Skin epidermis (tissue), 12 donors: ENCODE measurements around the gene NTN1.

Source experiments
- H3K27ac ChIP-seq, 21 experiments: fragments of 200-600 bp; sonication (generic) in 11 of 21; one replicate each; pipeline ENCODE4 v1.5.0; 2020; ENCODE audit warnings: mild to moderate bottlenecking in 3 of 21, inconsistent platforms in 2 of 21, moderate library complexity in 2 of 21
- H3K4me3 ChIP-seq, 7 experiments: fragments of 200-600 bp; sonication (generic) in 2 of 7; one replicate each; pipeline ENCODE4 v1.5.0; 2020; ENCODE audit warnings: inconsistent platforms in 2 of 7, mild to moderate bottlenecking in 2 of 7, moderate library complexity in 1 of 7

The NTN1 gene

DNA sequence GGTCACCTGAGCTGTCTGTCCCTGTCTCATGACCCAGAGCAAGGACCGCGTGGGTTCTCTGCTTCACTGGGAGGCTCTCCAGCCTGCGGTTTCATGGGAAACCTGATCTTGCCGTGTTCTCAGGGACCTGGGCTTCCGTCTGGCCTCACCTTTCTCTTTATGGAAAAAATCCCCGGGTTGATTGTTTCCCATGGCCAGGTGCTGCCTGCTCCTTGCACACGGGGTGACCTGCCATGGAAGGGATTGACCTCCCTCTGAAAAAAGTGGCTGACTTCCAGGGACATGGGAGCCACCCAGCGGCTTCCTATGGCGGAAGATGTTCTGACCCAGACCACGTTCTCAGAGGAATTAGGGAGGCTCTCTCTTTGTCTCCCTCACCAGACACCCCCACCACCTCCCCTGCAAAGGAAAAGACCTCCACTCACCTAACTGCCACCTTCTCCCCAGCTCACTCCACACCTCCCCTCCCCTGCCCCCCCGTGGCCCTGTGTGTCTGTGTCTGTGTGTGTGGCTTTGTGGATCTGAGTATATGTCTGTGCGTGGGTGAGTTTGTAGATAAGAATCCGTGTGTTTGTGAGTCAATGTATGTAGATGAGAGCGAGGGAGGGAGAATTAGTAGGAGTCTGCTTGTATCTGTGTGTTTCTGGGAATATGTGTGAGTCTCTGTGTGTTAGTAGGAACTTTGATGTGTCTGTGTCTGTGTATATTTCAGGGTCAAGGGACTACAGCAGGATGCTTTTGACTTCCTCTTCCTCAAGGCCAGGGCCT lies 154.6 kb downstream of the NTN1 start:
- Histone ChIP-seq H3K4me3 (no peak overlapping the region), H3K27ac (no peak overlapping the region)

GRCh38 chr17:9177212-9177611 lies 155.9 kb downstream of the NTN1 start:
- Histone ChIP-seq H3K4me3 (no peak overlapping the region), H3K27ac (no peak overlapping the region)

GRCh38 chr17:9178319-9178718 lies 157.0 kb downstream of the NTN1 start:
- H3K4me3 ChIP-seq = no peak overlapping the region
- H3K27ac ChIP-seq = no peak overlapping the region

DNA sequence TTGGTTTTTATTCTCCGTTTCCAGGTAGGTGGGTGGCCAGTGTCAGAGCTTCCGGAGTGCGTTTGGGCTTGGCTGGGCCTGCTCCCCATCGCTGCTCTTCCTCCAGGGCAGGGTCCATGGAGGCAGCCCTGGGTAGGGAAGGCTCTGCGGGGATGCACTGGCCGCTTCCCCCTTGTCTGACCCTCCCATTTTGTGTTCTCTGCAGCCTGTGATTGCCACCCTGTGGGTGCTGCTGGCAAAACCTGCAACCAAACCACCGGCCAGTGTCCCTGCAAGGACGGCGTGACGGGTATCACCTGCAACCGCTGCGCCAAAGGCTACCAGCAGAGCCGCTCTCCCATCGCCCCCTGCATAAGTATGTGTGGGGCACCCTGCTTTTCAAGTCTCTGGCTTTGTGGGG lies 158.3 kb downstream of the NTN1 start:
- Histone ChIP-seq H3K4me3 (no peak overlapping the region), H3K27ac (no peak overlapping the region)

DNA sequence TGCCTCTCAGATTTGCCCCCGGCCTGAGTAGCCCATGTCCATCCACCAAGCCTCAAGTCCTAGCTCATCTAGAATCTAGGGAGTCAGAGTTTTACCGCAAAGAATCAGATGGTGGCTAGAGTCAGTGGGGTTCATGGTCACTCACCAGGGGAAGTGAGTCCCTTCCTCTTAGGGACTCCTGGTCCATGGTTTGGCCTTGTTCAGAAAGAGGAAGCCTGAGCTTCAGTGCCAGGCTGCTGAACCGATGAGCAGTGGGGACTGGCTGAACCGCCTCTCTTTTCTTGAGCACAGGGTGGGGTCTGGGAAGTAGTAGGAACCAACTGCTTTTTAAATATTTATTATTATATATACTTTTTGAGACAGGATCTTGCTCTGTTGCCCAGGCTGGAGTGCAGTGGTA lies 160.3 kb downstream of the NTN1 start:
- Histone ChIP-seq H3K27ac (no peak overlapping the region), H3K4me3 (no peak overlapping the region)

DNA sequence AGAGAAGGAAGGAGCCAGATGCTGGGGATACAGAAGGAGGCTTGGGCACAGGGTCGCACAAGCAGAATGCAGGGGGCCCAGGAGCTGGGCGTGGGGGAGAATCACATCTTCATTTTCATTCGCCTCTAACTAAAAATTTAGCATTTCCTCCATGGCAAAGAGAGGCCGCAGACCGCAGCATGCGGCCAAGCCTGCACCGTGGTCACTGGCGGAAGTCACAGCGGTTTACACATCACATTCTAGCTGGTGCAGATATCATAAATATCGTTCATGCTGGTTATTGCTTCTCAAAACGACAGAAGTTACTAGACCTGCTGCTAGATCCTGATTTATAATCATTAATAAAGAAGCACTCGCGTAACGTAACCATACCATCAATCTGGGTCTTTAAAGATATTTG lies 162.0 kb downstream of the NTN1 start:
- Histone ChIP-seq H3K27ac (no peak overlapping the region), H3K4me3 (no peak overlapping the region)

- Histone ChIP-seq H3K27ac (peak overlapping the region in 1 of 21 experiments; percentile 69), H3K4me3 (no peak overlapping the region)
Observed at GRCh38 chr17:9185142-9185541, 163.8 kb downstream of the NTN1 start.

GRCh38 chr17:9185688-9186284 lies 164.5 kb downstream of the NTN1 start:
- no peak overlapping the region for H3K4me3 ChIP-seq
- peak overlapping the region in 1 of 21 experiments; percentile 17 for H3K27ac ChIP-seq

DNA sequence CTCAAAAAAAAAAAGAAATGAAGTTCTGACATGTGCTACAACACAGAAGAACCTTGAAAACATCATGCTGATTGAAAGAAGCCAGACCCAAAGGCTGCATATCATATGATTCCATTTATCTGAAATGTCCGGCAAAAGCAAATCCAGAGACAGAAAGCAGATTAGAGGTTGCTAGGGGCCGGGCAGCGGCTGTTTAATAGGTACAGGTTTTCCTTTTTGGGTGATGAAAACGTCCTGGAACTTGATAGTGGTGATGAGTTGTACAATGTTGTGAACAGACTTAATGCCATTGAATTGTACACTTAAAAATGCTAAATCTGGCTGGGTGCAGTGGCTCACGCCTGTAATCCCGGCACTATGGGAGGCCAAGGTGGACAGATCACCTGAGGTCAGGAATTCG lies 166.5 kb downstream of the NTN1 start:
- no peak overlapping the region for H3K4me3 ChIP-seq

DNA sequence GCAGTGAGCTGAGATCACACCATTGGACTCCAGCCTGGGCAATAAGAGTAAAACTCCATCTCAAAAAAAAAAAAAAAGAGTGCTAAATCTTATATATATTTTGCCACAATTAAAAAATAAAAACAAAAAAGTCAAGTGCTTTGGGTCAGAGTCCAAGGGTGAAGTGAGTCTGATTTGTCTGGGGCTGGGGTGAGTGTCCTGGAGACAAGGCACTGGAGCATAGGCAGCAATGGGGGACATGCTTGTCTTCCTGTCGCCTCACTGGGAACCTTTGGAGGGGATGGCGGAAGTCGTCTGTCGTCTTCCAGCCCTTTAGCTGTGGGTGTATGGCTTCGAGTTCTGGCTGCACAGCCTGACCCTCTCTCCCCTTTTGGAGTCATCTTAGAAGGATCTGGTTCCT lies 167.1 kb downstream of the NTN1 start:
- Histone ChIP-seq H3K4me3 (no peak overlapping the region), H3K27ac (no peak overlapping the region)

More for the DNA sequence above, 166.5 kb downstream of the NTN1 start:
- no peak overlapping the region for H3K27ac ChIP-seq

DNA sequence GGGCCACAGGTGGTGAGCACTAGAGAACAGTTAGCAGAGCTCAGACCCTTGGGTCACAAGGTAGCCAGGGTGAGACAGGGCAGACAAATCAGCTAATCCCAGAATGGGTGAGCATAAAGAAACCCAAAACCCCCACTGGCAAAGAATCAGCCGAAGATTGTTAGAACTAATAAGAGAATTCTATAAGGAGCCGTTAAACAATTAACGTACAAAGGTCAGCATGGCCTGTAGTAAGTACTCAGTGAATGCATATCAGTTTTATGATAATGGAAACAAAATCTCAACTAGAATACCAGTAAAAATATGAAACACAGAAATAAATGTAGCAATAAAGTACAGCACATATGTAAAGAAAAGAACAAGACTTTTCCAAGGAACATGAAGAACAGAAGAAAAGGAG lies 168.6 kb downstream of the NTN1 start:
- Histone ChIP-seq H3K27ac (no peak overlapping the region), H3K4me3 (no peak overlapping the region)

DNA sequence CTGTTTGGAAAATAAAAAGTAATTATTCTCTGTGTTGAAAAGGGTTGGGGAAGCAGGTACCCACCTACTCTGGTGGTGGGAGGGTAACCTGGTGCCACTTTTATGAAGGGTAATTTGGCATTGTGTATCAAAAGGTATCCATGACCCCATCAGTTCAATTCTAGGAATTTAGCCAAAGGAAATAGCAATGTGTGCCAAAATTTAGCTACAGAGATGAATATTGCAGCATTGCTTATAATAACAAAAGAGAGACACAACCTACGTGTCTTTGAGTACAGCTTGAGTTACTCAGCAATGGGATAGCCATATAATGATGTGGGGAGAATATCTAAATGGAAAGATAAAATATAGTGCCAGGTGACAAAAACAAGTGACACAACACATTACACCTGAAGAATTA lies 170.7 kb downstream of the NTN1 start:
- Histone ChIP-seq H3K4me3 (no peak overlapping the region), H3K27ac (no peak overlapping the region)

DNA sequence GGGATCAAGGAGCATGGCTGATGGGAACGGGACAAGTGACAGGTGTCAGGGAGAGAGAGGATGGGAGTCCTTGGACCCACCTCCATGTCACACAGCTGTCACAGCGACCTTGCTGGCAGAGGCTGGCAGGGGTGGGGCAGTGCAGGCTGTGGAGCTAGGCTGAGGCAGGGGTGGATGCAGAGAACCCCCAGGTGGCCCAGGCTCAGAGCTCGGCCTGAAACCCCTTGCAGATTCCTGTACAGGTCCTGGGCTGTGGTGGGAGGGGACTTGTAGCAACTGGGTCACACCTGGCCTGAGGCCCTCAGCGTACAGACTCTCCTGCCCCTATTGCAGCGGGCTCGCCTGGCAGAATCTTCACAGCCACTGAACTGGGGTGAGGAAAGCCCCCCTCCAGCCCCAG lies 174.1 kb downstream of the NTN1 start:
- Histone ChIP-seq H3K4me3 (no peak overlapping the region), H3K27ac (no peak overlapping the region)

- no peak overlapping the region for H3K4me3 ChIP-seq
- no peak overlapping the region for H3K27ac ChIP-seq
Observed at GRCh38 chr17:9195961-9196670, 174.8 kb downstream of the NTN1 start.

- H3K4me3 ChIP-seq = no peak overlapping the region
Observed at GRCh38 chr17:9199571-9200551, 178.6 kb downstream of the NTN1 start.

GRCh38 chr17:9200699-9201359 lies 179.5 kb downstream of the NTN1 start:
- Histone ChIP-seq H3K27ac (no peak overlapping the region), H3K4me3 (no peak overlapping the region)

More at GRCh38 chr17:9199571-9200551, 178.6 kb downstream of the NTN1 start:
- no peak overlapping the region for H3K27ac ChIP-seq

DNA sequence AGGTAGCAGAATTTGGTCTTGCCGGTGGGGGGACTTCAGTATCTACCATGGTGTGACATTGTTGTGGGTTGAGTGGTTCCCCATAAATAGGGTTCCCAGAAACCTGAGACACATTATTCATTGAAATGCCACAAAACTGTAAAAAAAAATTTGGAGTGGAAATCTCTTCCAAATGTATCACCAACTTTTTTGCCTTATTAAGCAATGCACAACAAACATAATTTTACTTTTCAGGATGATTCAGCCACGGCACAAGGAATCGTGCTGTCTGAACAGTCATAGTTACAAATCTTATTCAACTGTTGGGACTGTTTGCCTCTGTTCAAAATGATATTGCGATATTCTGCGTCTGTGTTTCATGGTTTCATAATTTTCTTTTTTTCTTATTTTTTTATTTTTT lies 181.2 kb downstream of the NTN1 start:
- H3K4me3 ChIP-seq = no peak overlapping the region
- H3K27ac ChIP-seq = peak overlapping the region in 1 of 21 experiments; percentile 19

- Histone ChIP-seq H3K27ac (no peak overlapping the region), H3K4me3 (no peak overlapping the region)
Observed at GRCh38 chr17:9203771-9204425, 182.6 kb downstream of the NTN1 start.
